Vagina (tissue), 2 donors: ENCODE measurements around the gene CHRD. TPM values are rescaled to one million over a fixed set of nuclear protein-coding genes. Genes with fewer than 3 reads are reported as not detected.

Source experiments
- DNase-seq, 2 donors: peaks; one replicate each; pipeline ENCODE4 v3.0.0-alpha.2; 2017; ENCODE audit errors: extremely low spot score in 2 of 2
- H3K27ac ChIP-seq: fragments of 200-600 bp; sonication (generic); one replicate; pipeline ENCODE4 v1.5.1; 2019
- H3K27me3 ChIP-seq: fragments of 200-600 bp; sonication (generic); one replicate; pipeline ENCODE4 v1.5.1; 2019
- H3K36me3 ChIP-seq, 2 donors: fragments of 200-600 bp; sonication (generic); one replicate each; pipeline ENCODE4 v1.5.1; 2017 to 2019
- H3K4me1 ChIP-seq: fragments of 200-600 bp; sonication (generic); one replicate; pipeline ENCODE4 v1.5.1; 2019
- H3K4me3 ChIP-seq, 2 donors: fragments of 200-600 bp; sonication (generic); 1 replicate in 1 of 2; 2 replicates in 1 of 2; pipeline ENCODE4 v1.5.1; 2016 to 2019
- H3K9me3 ChIP-seq: fragments of 200-600 bp; sonication (generic); one replicate; pipeline ENCODE4 v1.5.1; 2019
- POLR2A ChIP-seq, 2 donors: fragments of 450-650 bp; IDR thresholded peaks; one replicate each; pipeline ENCODE4 v1.6.1; 2017; ENCODE audit warnings: antibody characterized with exemption in 2 of 2, mild to moderate bottlenecking in 2 of 2, moderate library complexity in 2 of 2
- POLR2AphosphoS5 ChIP-seq, 2 donors: sonication (generic); formaldehyde crosslinking; IDR thresholded peaks; one replicate each; pipeline ENCODE4 v1.9.0; 2017; ENCODE audit warnings: antibody characterized with exemption in 2 of 2, mild to moderate bottlenecking in 2 of 2, low read depth in 1 of 2; ENCODE audit not compliant: insufficient read depth in 1 of 2
- intact Hi-C: fragments of 100-400 bp; cut with DNase I; formaldehyde crosslinking; loops from one replicate; pipeline ENCODE4 v1.15.1; 2023
- total RNA-seq: library from RNA; depleted of rRNA; stranded (reverse); fragments of >200 nt; gene quantifications from one replicate; pipeline ENCODE4 v1.2.3, GENCODE V29; 2016
- TF ChIP-seq, protein P1 (sequence below), 3 experiments: fragments of 450-650 bp in 2 of 3; fragments of 200-600 bp in 1 of 3; sonication (generic) in 1 of 3; IDR thresholded peaks; one replicate each; pipeline ENCODE4 v1.5.1; 2017 to 2019; ENCODE audit warnings: antibody characterized with exemption in 3 of 3, mild to moderate bottlenecking in 2 of 3, moderate library complexity in 2 of 3

The CHRD gene
- 32.7 TPM for total RNA-seq

DNA sequence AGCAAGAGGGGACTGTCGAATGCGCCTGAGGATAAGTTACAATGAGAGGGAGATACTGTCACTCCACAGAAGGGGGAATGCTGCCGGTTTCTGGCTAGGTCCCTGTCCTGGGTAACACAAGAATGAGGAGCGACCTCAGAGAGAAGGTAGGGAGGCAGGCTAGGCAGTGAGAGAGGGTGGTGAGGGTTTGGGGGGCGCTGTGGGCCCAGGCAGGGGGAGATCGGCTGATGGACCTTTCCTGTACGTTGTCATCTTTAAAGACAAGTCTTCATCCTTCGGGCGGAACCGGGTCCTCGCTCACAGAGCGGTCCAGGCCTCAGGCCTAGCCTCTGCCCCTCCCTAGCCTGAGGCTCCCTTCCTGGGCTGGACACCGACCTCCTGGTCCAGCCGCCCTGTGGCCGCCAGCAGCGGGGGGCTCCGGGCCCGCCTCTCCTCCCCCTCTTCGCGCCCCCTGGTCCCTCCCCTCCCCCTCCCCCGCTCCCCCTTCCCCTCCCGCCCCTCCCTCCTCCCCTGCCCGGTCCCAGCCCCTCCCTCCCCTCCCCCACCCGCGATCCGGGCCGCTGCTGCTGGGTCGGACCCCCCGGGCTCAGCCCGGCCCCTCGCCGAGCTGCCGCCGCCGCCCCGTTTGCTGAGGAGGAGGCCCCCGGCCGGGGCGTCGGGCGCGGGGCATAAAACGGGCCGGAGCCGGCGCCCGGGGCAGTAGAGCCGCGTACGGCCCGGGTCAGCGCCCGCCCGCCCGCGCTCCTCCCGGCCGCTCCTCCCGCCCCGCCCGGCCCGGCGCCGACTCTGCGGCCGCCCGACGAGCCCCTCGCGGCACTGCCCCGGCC is at the start of gene CHRD:
CHRD (plus strand) TSS at position 697 of the 827 bp plus-strand sequence. CDS start 265 bp downstream, outside the sequence.
- Histone ChIP-seq H3K9me3 (no peaks in the 10 kb centered on the region), H3K4me3 (peak within 1 kb of the TSS; percentile 44 to 89), H3K36me3 (no peaks in the 10 kb centered on the region), H3K27me3 (no peaks in the 10 kb centered on the region), H3K4me1 (peaks cover 32% of the 10 kb centered on the region), H3K27ac (peak within 1 kb of the TSS; percentile 91)
- intact Hi-C loops: loop anchor here (10.0 kb wide), 1 partner anchor 135 kb away; no protein-coding TSS in a partner anchor
- no peak for DNase-seq
- TF ChIP-seq POLR2A (IDR thresholded peaks at IDR 0.05): peak in 1 of 2 donors; percentile 9
- TF ChIP-seq POLR2AphosphoS5 (IDR thresholded peaks at IDR 0.05; ENCODE audit: insufficient read depth in 1 of 2, low read depth in 1 of 2): peak in 1 of 2 donors; percentile 38
- TF ChIP-seq, protein P1, sequence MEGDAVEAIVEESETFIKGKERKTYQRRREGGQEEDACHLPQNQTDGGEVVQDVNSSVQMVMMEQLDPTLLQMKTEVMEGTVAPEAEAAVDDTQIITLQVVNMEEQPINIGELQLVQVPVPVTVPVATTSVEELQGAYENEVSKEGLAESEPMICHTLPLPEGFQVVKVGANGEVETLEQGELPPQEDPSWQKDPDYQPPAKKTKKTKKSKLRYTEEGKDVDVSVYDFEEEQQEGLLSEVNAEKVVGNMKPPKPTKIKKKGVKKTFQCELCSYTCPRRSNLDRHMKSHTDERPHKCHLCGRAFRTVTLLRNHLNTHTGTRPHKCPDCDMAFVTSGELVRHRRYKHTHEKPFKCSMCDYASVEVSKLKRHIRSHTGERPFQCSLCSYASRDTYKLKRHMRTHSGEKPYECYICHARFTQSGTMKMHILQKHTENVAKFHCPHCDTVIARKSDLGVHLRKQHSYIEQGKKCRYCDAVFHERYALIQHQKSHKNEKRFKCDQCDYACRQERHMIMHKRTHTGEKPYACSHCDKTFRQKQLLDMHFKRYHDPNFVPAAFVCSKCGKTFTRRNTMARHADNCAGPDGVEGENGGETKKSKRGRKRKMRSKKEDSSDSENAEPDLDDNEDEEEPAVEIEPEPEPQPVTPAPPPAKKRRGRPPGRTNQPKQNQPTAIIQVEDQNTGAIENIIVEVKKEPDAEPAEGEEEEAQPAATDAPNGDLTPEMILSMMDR (IDR thresholded peaks at IDR 0.05): no peak

DNA sequence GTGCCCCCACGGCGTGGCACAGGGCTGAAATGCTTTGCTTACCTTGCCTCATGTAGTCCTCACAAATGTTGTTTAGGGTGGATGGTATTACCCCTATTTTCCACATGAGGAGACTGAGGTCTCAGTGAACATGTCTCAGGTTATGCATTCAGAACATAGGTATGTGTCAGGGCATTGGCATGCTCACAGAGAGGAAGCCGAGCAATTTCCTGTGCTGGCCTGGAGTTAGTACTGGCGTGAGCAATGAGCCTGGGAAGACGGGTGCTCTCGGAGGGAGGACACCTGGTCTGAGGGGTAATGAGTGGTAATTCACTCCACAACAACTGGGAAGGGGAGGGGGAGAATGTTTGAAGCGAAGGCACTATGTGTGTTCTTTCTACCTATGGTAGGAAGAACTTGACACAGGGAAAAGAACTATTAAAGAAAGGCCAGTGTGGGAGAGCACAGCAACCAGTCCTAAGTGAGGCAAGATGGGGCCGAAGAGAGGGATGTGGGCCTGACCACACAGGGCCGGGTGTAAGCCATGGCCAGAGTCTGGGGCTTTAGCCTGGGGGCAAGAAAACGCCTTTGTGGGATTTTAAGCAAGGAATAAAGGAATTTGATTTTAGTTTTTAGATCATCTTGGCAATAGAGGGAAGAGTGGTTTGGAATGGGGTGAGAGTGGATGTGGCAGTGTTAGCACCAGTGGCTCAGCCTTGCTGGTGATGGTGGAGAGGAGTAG is 47.3 kb upstream of the CHRD start:
- no peaks in the 10 kb centered on the region for H3K27me3 ChIP-seq
- TF ChIP-seq POLR2A (IDR thresholded peaks at IDR 0.05) (no peak), POLR2AphosphoS5 (IDR thresholded peaks at IDR 0.05; ENCODE audit: insufficient read depth in 1 of 2, low read depth in 1 of 2) (no peak)
- TF ChIP-seq, protein P1 (IDR thresholded peaks at IDR 0.05): no peak
- H3K9me3 ChIP-seq: no peaks in the 10 kb centered on the region
- H3K4me3 ChIP-seq: no peak overlapping the region
- peak overlapping the region; percentile 47 for H3K27ac ChIP-seq
- H3K36me3 ChIP-seq: peaks cover 4 to 75% of the 10 kb centered on the region in 2 donors
- intact Hi-C loops: loop anchor here (10.0 kb wide), 1 partner anchor 148 kb away; the partner anchor contains the start of gene ABCF3
- H3K4me1 ChIP-seq: peaks cover 25% of the 10 kb centered on the region
- no peak for DNase-seq

DNA sequence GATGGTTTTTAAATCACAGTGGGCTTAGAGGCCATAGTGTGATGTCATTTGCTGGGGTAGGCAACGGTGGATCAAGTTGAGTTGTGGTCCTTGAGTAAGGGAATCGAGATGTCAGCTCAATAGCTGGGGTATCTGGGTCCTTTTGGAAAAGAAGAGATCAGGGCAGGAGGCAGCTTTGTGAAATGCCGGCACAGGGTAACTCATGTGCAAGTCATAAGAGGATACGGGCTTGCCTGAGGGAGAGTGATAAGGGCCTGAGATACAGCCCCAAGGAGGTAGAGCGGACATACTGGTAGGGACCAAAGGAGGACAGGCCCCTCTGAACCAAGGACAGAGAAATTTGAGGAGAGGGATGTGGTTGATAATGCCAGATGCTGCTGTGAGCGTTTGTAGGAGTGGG is 46.7 kb upstream of the CHRD start:
- TF ChIP-seq POLR2A (IDR thresholded peaks at IDR 0.05): no peak
- TF ChIP-seq, protein P1 (IDR thresholded peaks at IDR 0.05): no peak
- TF ChIP-seq POLR2AphosphoS5 (IDR thresholded peaks at IDR 0.05; ENCODE audit: insufficient read depth in 1 of 2, low read depth in 1 of 2): no peak
- Histone ChIP-seq H3K4me1 (peaks cover 32% of the 10 kb centered on the region), H3K9me3 (no peaks in the 10 kb centered on the region), H3K27me3 (no peaks in the 10 kb centered on the region), H3K36me3 (peaks cover 0 to 68% of the 10 kb centered on the region in 2 donors), H3K27ac (peak overlapping the region; percentile 47), H3K4me3 (no peak overlapping the region)
- intact Hi-C loops: loop anchor here (10.0 kb wide), 1 partner anchor 148 kb away; the partner anchor contains the start of gene ABCF3
- DNase-seq: no peak

DNA sequence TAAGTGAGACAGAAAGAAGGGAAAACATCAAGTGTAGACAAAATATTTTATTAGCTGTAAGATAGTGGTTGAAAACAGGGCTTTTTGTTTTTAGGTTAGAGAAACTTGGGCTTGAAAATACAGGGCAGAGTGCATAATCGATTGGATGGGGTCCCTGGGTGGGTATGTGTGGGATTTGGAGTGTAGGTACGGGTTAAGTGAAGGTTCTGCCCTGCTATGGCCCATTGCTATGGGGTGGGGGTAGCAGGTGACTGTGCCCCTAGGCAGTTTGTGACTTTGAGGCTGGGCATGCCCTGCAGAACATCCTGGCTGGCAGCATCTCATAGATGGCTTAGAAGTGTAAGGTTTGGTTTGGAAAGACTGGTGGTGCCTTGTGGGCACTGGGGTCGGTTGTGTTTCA is 46.2 kb upstream of the CHRD start:
- H3K9me3 ChIP-seq: no peaks in the 10 kb centered on the region

More for the DNA sequence above, 46.2 kb upstream of the CHRD start:
- TF ChIP-seq POLR2AphosphoS5 (IDR thresholded peaks at IDR 0.05; ENCODE audit: insufficient read depth in 1 of 2, low read depth in 1 of 2): no peak
- TF ChIP-seq POLR2A (IDR thresholded peaks at IDR 0.05): no peak
- TF ChIP-seq, protein P1 (IDR thresholded peaks at IDR 0.05): no peak
- peaks cover 37% of the 10 kb centered on the region for H3K4me1 ChIP-seq
- intact Hi-C loops: loop anchor here (10.0 kb wide), 1 partner anchor 149 kb away; the partner anchor contains the start of gene ABCF3
- H3K4me3 ChIP-seq: no peak overlapping the region
- no peak for DNase-seq
- H3K27me3 ChIP-seq: no peaks in the 10 kb centered on the region
- H3K27ac ChIP-seq: peak overlapping the region; percentile 0
- peaks cover 0 to 63% of the 10 kb centered on the region in 2 donors for H3K36me3 ChIP-seq
